OCI-LY3 (cell line): Measurements from ENCODE around the gene C1orf116.

ENCODE experiments used
- H2AFZ ChIP-seq: fragments of 200-600, 300-600 bp; shearing (Covaris generic); 2 replicates; pipeline ENCODE4 v1.6.0; 2014; ENCODE audit warnings: antibody characterized with exemption, low read depth, low read length
- H3K27ac ChIP-seq: fragments of 200-600, 300-600 bp; sonication (generic); 2 replicates; pipeline ENCODE4 v1.5.1; 2014; ENCODE audit warnings: mild to moderate bottlenecking, low read length, moderate library complexity, mixed read lengths
- H3K27me3 ChIP-seq: fragments of 200-600, 300-600 bp; sonication (generic); 2 replicates; pipeline ENCODE4 v1.6.1; 2014; ENCODE audit warnings: low read depth, low read length, mixed read lengths
- H3K36me3 ChIP-seq: fragments of 200-600, 300-600 bp; sonication (generic); replicated peaks from 2 replicates; pipeline ENCODE3; 2014; ENCODE audit warnings: low read depth, low read length, mixed read lengths
- H3K4me1 ChIP-seq: fragments of 300-600, 200-600 bp; sonication (generic); 2 replicates; pipeline ENCODE4 v1.6.1; 2014; ENCODE audit warnings: low read length, mixed read lengths
- H3K4me2 ChIP-seq: fragments of 200-600, 300-600 bp; sonication (generic); 2 replicates; pipeline ENCODE4 v1.6.1; 2014; ENCODE audit warnings: low read length, mixed read lengths
- H3K4me3 ChIP-seq: fragments of 300-600, 200-600 bp; sonication (generic); 2 replicates; pipeline ENCODE4 v1.5.1; 2014; ENCODE audit warnings: antibody characterized with exemption, mild to moderate bottlenecking, low read length, moderate library complexity
- H3K79me2 ChIP-seq: fragments of 300-600, 200-600 bp; shearing (Covaris generic); 2 replicates; pipeline ENCODE4 v1.6.1; 2014; ENCODE audit warnings: mild to moderate bottlenecking, low read length, mixed read lengths
- H3K9ac ChIP-seq: fragments of 300-600, 200-600 bp; shearing (Covaris generic); 2 replicates; pipeline ENCODE4 v1.6.0; 2014; ENCODE audit warnings: mild to moderate bottlenecking, low read length, moderate library complexity
- H3K9me3 ChIP-seq: fragments of 200-600, 300-600 bp; shearing (Covaris generic); 2 replicates; pipeline ENCODE4 v1.6.1; 2014; ENCODE audit warnings: low read length, mixed read lengths; ENCODE audit not compliant: insufficient read depth
- H4K20me1 ChIP-seq: fragments of 200-600, 300-600 bp; sonication (generic); 2 replicates; pipeline ENCODE4 v1.6.1; 2016; ENCODE audit warnings: low read length, mixed read lengths; ENCODE audit not compliant: insufficient read depth
- CTCF ChIP-seq: fragments of 200-600, 300-600 bp; sonication (generic); IDR thresholded peaks from 2 replicates; pipeline ENCODE4 v1.5.1; 2014; ENCODE audit warnings: antibody characterized with exemption, low read length, low read depth
- EZH2phosphoT487 ChIP-seq: fragments of 200-600 bp; shearing (Covaris generic); IDR thresholded peaks from 2 replicates; pipeline ENCODE4 v1.6.1; 2018; ENCODE audit warnings: antibody characterized with exemption, mixed run types, low read depth

Gene C1orf116

GRCh38 chr1:207000651-207001291 is 31.8 kb downstream of the C1orf116 start:
- Histone ChIP-seq H3K4me2 (no peak overlapping the region), H3K9ac (no peak overlapping the region), H3K9me3 (no peaks in the 10 kb centered on the region), H3K27ac (no peak overlapping the region), H2AFZ (no peak overlapping the region), H3K4me1 (peaks cover 3% of the 10 kb centered on the region; the same call in 1 of the 2 replicates), H4K20me1 (no peaks in the 10 kb centered on the region), H3K79me2 (no peaks in the 10 kb centered on the region), H3K36me3 (no peaks in the 10 kb centered on the region), H3K27me3 (peaks cover 13% of the 10 kb centered on the region), H3K4me3 (no peak overlapping the region)
- TF ChIP-seq CTCF (no peak), EZH2phosphoT487 (no peak)

GRCh38 chr1:206998816-206999215 is 33.7 kb downstream of the C1orf116 start:
- Histone ChIP-seq H2AFZ (no peak overlapping the region), H3K9me3 (no peaks in the 10 kb centered on the region), H3K36me3 (no peaks in the 10 kb centered on the region), H3K27ac (no peak overlapping the region), H3K27me3 (peaks cover 14% of the 10 kb centered on the region), H3K9ac (no peak overlapping the region), H3K4me3 (no peak overlapping the region), H4K20me1 (no peaks in the 10 kb centered on the region), H3K4me1 (no peaks in the 10 kb centered on the region), H3K79me2 (no peaks in the 10 kb centered on the region), H3K4me2 (no peak overlapping the region)
- TF ChIP-seq CTCF: no peak
- no peak for TF ChIP-seq EZH2phosphoT487

- no peak overlapping the region for H3K4me3 ChIP-seq
- H3K4me2 ChIP-seq: no peak overlapping the region
- no peaks in the 10 kb centered on the region for H3K36me3 ChIP-seq
- H3K79me2 ChIP-seq: no peaks in the 10 kb centered on the region
- H3K9ac ChIP-seq: no peak overlapping the region
- H3K27me3 ChIP-seq: peaks cover 17% of the 10 kb centered on the region
- TF ChIP-seq EZH2phosphoT487 (no peak), CTCF (no peak)
- peaks cover 4% of the 10 kb centered on the region for H3K4me1 ChIP-seq
- H3K9me3 ChIP-seq: no peaks in the 10 kb centered on the region
- no peaks in the 10 kb centered on the region for H4K20me1 ChIP-seq
- H2AFZ ChIP-seq: no peak overlapping the region
- H3K27ac ChIP-seq: no peak overlapping the region
Observed at GRCh38 chr1:206992790-206993189, 39.8 kb downstream of the C1orf116 start.

GRCh38 chr1:206987873-206988272 is 44.7 kb downstream of the C1orf116 start:
- H3K9me3 ChIP-seq: no peaks in the 10 kb centered on the region
- peaks cover 10% of the 10 kb centered on the region for H3K4me1 ChIP-seq
- no peaks in the 10 kb centered on the region for H3K79me2 ChIP-seq
- no peaks in the 10 kb centered on the region for H4K20me1 ChIP-seq
- H3K36me3 ChIP-seq: no peaks in the 10 kb centered on the region
- no peak overlapping the region for H3K4me2 ChIP-seq
- H3K9ac ChIP-seq: no peak overlapping the region
- no peak overlapping the region for H2AFZ ChIP-seq
- TF ChIP-seq EZH2phosphoT487: no peak
- H3K27ac ChIP-seq: no peak overlapping the region
- no peak overlapping the region for H3K4me3 ChIP-seq
- peaks cover 15% of the 10 kb centered on the region for H3K27me3 ChIP-seq
